Adrenal gland (tissue), 5 donors: ENCODE measurements around the gene DTD1.

Experiments used
- CTCF ChIP-seq, 6 experiments: fragments of 450-650 bp in 4 of 6; fragments of 200-600 bp in 2 of 6; sonication (generic) in 1 of 6; IDR thresholded peaks; 1 replicate in 5 of 6; 2 replicates in 1 of 6; pipeline versions ENCODE4 v1.5.1 to v1.8.0; 2016 to 2021; ENCODE audit warnings: antibody characterized with exemption in 6 of 6, mild to moderate bottlenecking in 2 of 6, moderate library complexity in 1 of 6
- POLR2A ChIP-seq, 2 donors: fragments of 450-650 bp; IDR thresholded peaks; one replicate each; pipeline ENCODE4 v1.6.1; 2017; ENCODE audit warnings: antibody characterized with exemption in 2 of 2, mild to moderate bottlenecking in 2 of 2, moderate library complexity in 1 of 2
- donor health status: DM: no; HTN: no; CAD: no.

GRCh38 chr20:18748987-18749386, 161.1 kb downstream of the DTD1 start:
- no peak for TF ChIP-seq POLR2A (IDR thresholded peaks at IDR 0.05)
- TF ChIP-seq CTCF (IDR thresholded peaks at IDR 0.05): no peak
